IMR-90 (cell line): ENCODE measurements around the gene ZEB2.

ENCODE experiments used
- CTCF ChIP-seq: conservative IDR thresholded peaks from 2 replicates; pipeline ENCODE4 v1.5.1; 2012; ENCODE audit warnings: mild to moderate bottlenecking, low read depth, low read length, improper control_type of control experiment
- MAZ ChIP-seq: IDR thresholded peaks from 2 replicates; pipeline ENCODE4 v1.6.1; 2012; ENCODE audit warnings: low read depth, mild to moderate bottlenecking, low read length, improper control_type of control experiment, moderate library complexity, borderline replicate concordance
- POLR2A ChIP-seq: IDR thresholded peaks from 2 replicates; pipeline ENCODE4 v1.6.1; 2012; ENCODE audit warnings: mild to moderate bottlenecking, low read depth, low read length
- SMC3 ChIP-seq: fragments of 150-350 bp; IDR thresholded peaks from 2 replicates; pipeline ENCODE4 v1.6.1; 2016; ENCODE audit warnings: low read depth, mild to moderate bottlenecking, antibody characterized with exemption, low read length, moderate library complexity

- TF ChIP-seq CTCF, result no peak
- TF ChIP-seq POLR2A, result no peak
- no peak for TF ChIP-seq SMC3
- TF ChIP-seq MAZ, result no peak
Measured at GRCh38 chr2:144501627-144502026, 18.3 kb downstream of the ZEB2 start.
